Spleen (tissue), 11 donors: Measurements from ENCODE around the gene ADGRD1. TPM values are rescaled to one million over a fixed set of nuclear protein-coding genes. Genes with fewer than 3 reads are reported as not detected.

ENCODE experiments used
- DNase-seq: peaks from one replicate; pipeline ENCODE4 v3.0.0-alpha.2; 2020
- H3K27ac ChIP-seq, 8 donors: fragments of 200-600 bp; sonication (generic) in 7 of 8; 1 replicate in 4 of 8; 2 replicates in 4 of 8; pipeline versions ENCODE4 v1.5.0 to v1.8.0; 2016 to 2021; ENCODE audit warnings: inconsistent platforms in 4 of 8, mild to moderate bottlenecking in 4 of 8, moderate library complexity in 1 of 8
- H3K27me3 ChIP-seq, 7 donors: fragments of 200-600 bp; sonication (generic) in 6 of 7; replicated peaks in 1 of 7; 1 replicate in 4 of 7; 2 replicates in 3 of 7; pipeline versions ENCODE4 v1.5.0 to v1.8.0; 2016 to 2021; ENCODE audit warnings: inconsistent platforms in 3 of 7, mild to moderate bottlenecking in 1 of 7
- H3K36me3 ChIP-seq, 6 donors: fragments of 200-600 bp; sonication (generic) in 5 of 6; 1 replicate in 4 of 6; 2 replicates in 2 of 6; pipeline versions ENCODE4 v1.5.0 to v1.8.0; 2016 to 2021; ENCODE audit warnings: inconsistent platforms in 2 of 6
- H3K4me1 ChIP-seq, 6 donors: fragments of 200-600 bp; sonication (generic) in 5 of 6; 1 replicate in 3 of 6; 2 replicates in 3 of 6; pipeline versions ENCODE4 v1.5.0 to v1.8.0; 2016 to 2021; ENCODE audit warnings: inconsistent platforms in 3 of 6
- H3K4me3 ChIP-seq, 8 donors: fragments of 200-600 bp; sonication (generic) in 7 of 8; 1 replicate in 4 of 8; 2 replicates in 4 of 8; pipeline versions ENCODE4 v1.5.0 to v1.8.0; 2016 to 2021; ENCODE audit warnings: inconsistent platforms in 4 of 8, mild to moderate bottlenecking in 4 of 8, moderate library complexity in 2 of 8
- H3K9me3 ChIP-seq, 8 donors: fragments of 200-600 bp; sonication (generic) in 7 of 8; 1 replicate in 4 of 8; 2 replicates in 4 of 8; pipeline versions ENCODE4 v1.5.0 to v1.8.0; 2016 to 2021; ENCODE audit warnings: inconsistent platforms in 4 of 8
- CTCF ChIP-seq, 11 experiments: fragments of 200-600 bp in 7 of 11; fragments of 450-650 bp in 4 of 11; sonication (generic) in 4 of 11; IDR thresholded peaks in 8 of 11; conservative IDR thresholded peaks in 3 of 11; 1 replicate in 7 of 11; 2 replicates in 4 of 11; pipeline versions ENCODE4 v1.4.0 to v1.8.0; 2016 to 2021; ENCODE audit warnings: antibody characterized with exemption in 11 of 11, inconsistent platforms in 4 of 11, mild to moderate bottlenecking in 1 of 11
- POLR2A ChIP-seq, 3 donors: fragments of 450-650 bp; IDR thresholded peaks; one replicate each; pipeline ENCODE4 v1.5.1; 2017; ENCODE audit warnings: antibody characterized with exemption in 3 of 3, mild to moderate bottlenecking in 1 of 3
- POLR2AphosphoS5 ChIP-seq, 3 donors: sonication (generic); formaldehyde crosslinking; IDR thresholded peaks; one replicate each; pipeline ENCODE4 v1.5.1; 2017; ENCODE audit warnings: antibody characterized with exemption in 3 of 3
- WGBS, 5 donors: extraction: QIAGEN DNeasy Blood & Tissue Kit in 3 of 5; methylation state at CpG; one replicate each; pipeline versions ENCODE4 v1.1.5 to v1.1.7; 2013 to 2018; 5-methylcytosine and 5-hydroxymethylcytosine counted together
- intact Hi-C: fragments of 100-400 bp; cut with DNase I; formaldehyde crosslinking; loops from one replicate; pipeline ENCODE4 v1.15.0; 2023; ENCODE audit warnings: low total_unique reads
- polyA plus RNA-seq, 3 donors: library from polyadenylated mRNA; stranded (reverse); fragments of 200-250 nt; gene quantifications; one replicate each; pipeline ENCODE4 v1.2.1, GENCODE V29; 2013
- total RNA-seq, 7 donors: library from RNA; depleted of rRNA in 3 of 7; stranded (reverse); fragments of >200 nt in 3 of 7; fragmentation: NEBNext Ultra II Directional in 4 of 7; extraction: Animal tissue kit (Norgen Biotek cat#: 25700) in 4 of 7; gene quantifications; one replicate each; pipeline versions ENCODE4 v1.1.0 to v1.2.1, GENCODE V29; 2016 to 2021
- donor health status: healthy with polysubstance abuse.
- donor health status: DM: no; HTN: no; CAD: no; lungs with moderate emphysema.
- donor health status: DM: no; HTN: no; CAD: no.
- donor health status: Bipolar disorder and iron deficiency.
- donor health status: healthy.
- donor health status: DM: no; HTN: no; CAD: no.
- donor health status: DM: yes; HTN: yes; CAD: no.

The ADGRD1 gene
- total and polyA plus RNA-seq, 10 donors, result 0.89 to 9.7 (median 4.8) TPM

GRCh38 chr12:131142891-131143657, 189.4 kb downstream of the ADGRD1 start:
- H3K4me3 ChIP-seq, result no peak overlapping the region
- H3K9me3 ChIP-seq, result no peaks in the 10 kb centered on the region
- H3K27ac ChIP-seq, result no peak overlapping the region
- H3K36me3 ChIP-seq, result no peaks in the 10 kb centered on the region
- WGBS, 5 donors, result 43 to 68% (median 46%) methylated on average over 18 to 19 of the region's 19 CpGs
- H3K27me3 ChIP-seq, result no peaks in the 10 kb centered on the region
- intact Hi-C loops, result no loop called here
- DNase-seq, result no peak
- peaks cover 0 to 6% (median 0%) of the 10 kb centered on the region in 6 donors for H3K4me1 ChIP-seq
- TF ChIP-seq POLR2A (IDR thresholded peaks at IDR 0.05) (no peak), CTCF (IDR thresholded peaks at IDR 0.05 in 8 of 11, conservative IDR thresholded peaks at IDR 0.05 in 3 of 11) (no peak), POLR2AphosphoS5 (IDR thresholded peaks at IDR 0.05) (no peak)

GRCh38 chr12:131146173-131146675, 192.5 kb downstream of the ADGRD1 start:
- 57 to 74% (median 65%) methylated on average over 5 of the region's 5 CpGs for WGBS, 5 donors
- TF ChIP-seq POLR2AphosphoS5 (IDR thresholded peaks at IDR 0.05), result no peak
- TF ChIP-seq CTCF (IDR thresholded peaks at IDR 0.05 in 8 of 11, conservative IDR thresholded peaks at IDR 0.05 in 3 of 11), result no peak
- TF ChIP-seq POLR2A (IDR thresholded peaks at IDR 0.05), result no peak
- Histone ChIP-seq H3K4me1 (peaks cover 0 to 6% (median 0%) of the 10 kb centered on the region in 6 donors), H3K9me3 (peaks cover 0 to 10% (median 3%) of the 10 kb centered on the region in 8 donors), H3K36me3 (no peaks in the 10 kb centered on the region), H3K4me3 (no peak overlapping the region), H3K27me3 (no peaks in the 10 kb centered on the region), H3K27ac (no peak overlapping the region)
- intact Hi-C loops, result no loop called here
- no peak for DNase-seq

DNA sequence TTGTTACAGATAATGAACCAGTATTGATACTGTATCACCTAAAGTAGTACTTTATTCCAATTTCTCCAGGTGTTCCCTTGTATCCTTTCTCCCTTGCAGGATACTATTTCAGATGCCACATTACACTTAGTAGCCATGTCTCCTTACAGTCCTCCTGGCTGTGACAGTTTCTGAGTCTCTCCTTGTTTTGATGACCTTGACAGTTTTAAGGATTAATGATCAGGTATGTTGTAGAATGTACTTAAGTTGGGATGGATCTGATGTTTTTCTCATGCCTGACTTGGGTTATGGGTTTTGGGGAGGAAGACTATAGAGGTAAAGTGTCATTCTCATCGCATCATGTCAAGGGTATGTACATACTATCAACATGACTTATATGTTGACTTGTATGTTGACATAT, 193.6 kb downstream of the ADGRD1 start:
- Histone ChIP-seq H3K4me3 (no peak overlapping the region), H3K36me3 (no peaks in the 10 kb centered on the region), H3K27ac (no peak overlapping the region), H3K4me1 (peaks cover 0 to 6% (median 0%) of the 10 kb centered on the region in 6 donors), H3K27me3 (peaks cover 0 to 8% (median 0%) of the 10 kb centered on the region in 7 donors), H3K9me3 (peaks cover 0 to 14% (median 3%) of the 10 kb centered on the region in 8 donors)
- intact Hi-C loops, result no loop called here
- TF ChIP-seq POLR2AphosphoS5 (IDR thresholded peaks at IDR 0.05) (no peak), POLR2A (IDR thresholded peaks at IDR 0.05) (no peak), CTCF (IDR thresholded peaks at IDR 0.05 in 8 of 11, conservative IDR thresholded peaks at IDR 0.05 in 3 of 11) (no peak)
- no peak for DNase-seq
- 88 to 95% (median 93%) methylated on average over 1 of the region's 1 CpG for WGBS, 5 donors

DNA sequence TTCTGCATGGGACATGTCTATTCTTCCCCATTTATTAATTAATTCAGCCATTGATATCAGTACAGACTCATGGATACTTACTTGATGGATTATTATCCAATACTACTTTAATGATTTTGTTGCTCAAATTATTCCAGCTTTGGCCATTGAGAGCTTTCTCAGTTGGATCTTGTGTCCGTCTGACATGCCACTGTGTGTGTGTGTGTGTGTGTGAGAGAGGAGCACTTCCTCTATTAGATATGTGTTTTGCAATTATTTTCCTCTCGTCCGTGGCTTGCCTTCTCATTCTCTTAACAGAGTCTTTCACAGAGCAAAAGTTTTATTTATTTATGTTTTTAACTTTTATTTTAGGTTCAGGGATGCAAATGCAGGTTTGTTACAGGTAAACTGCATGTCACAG, 194.2 kb downstream of the ADGRD1 start:
- Histone ChIP-seq H3K4me3 (no peak overlapping the region), H3K9me3 (peaks cover 0 to 14% (median 3%) of the 10 kb centered on the region in 8 donors), H3K36me3 (no peaks in the 10 kb centered on the region), H3K27me3 (peaks cover 0 to 12% (median 0%) of the 10 kb centered on the region in 7 donors), H3K27ac (no peak overlapping the region), H3K4me1 (peaks cover 0 to 5% (median 0%) of the 10 kb centered on the region in 6 donors)
- intact Hi-C loops, result no loop called here
- no peak for DNase-seq
- TF ChIP-seq POLR2A (IDR thresholded peaks at IDR 0.05) (no peak), POLR2AphosphoS5 (IDR thresholded peaks at IDR 0.05) (no peak)
- WGBS, 5 donors, result 13 to 38% (median 31%) methylated on average over 3 of the region's 3 CpGs
